ENCODE results near the gene LRRC17.

The LRRC17 gene

GRCh38 chr7:102978284-102978683 is 65.5 kb downstream of the LRRC17 start:
- FAIRE-seq (no peak), DNase-seq (ENCODE audit: insufficient read length, low spot score) (no peak)
- no peak for TF ChIP-seq CTCF (IDR thresholded peaks at IDR 0.05; ENCODE audit: insufficient read depth, missing control alignments)

- no peak for DNase-seq (ENCODE audit: insufficient read length, low spot score)
- TF ChIP-seq CTCF (IDR thresholded peaks at IDR 0.05; ENCODE audit: insufficient read depth, missing control alignments): no peak
- FAIRE-seq: no peak
Observed at GRCh38 chr7:102979670-102980069, 66.9 kb downstream of the LRRC17 start.

- no peak for FAIRE-seq
- DNase-seq (ENCODE audit: insufficient read length, low spot score): no peak
- no peak for TF ChIP-seq CTCF (IDR thresholded peaks at IDR 0.05; ENCODE audit: insufficient read depth, missing control alignments)
Observed at GRCh38 chr7:102981451-102981850, 68.7 kb downstream of the LRRC17 start.

GRCh38 chr7:102982235-102982634 is 69.4 kb downstream of the LRRC17 start:
- no peak for FAIRE-seq

GRCh38 chr7:102983602-102984001 is 70.8 kb downstream of the LRRC17 start:
- no peak for FAIRE-seq
- no peak for TF ChIP-seq CTCF (IDR thresholded peaks at IDR 0.05; ENCODE audit: insufficient read depth, missing control alignments)
- no peak for DNase-seq (ENCODE audit: insufficient read length, low spot score)

More at GRCh38 chr7:102982235-102982634, 69.4 kb downstream of the LRRC17 start:
- no peak for DNase-seq (ENCODE audit: insufficient read length, low spot score)
- no peak for TF ChIP-seq CTCF (IDR thresholded peaks at IDR 0.05; ENCODE audit: insufficient read depth, missing control alignments)

- no peak for FAIRE-seq
- TF ChIP-seq CTCF (IDR thresholded peaks at IDR 0.05; ENCODE audit: insufficient read depth, missing control alignments): no peak
- no peak for DNase-seq (ENCODE audit: insufficient read length, low spot score)
Observed at GRCh38 chr7:102985176-102985783, 72.5 kb downstream of the LRRC17 start.

- no peak for FAIRE-seq
- no peak for TF ChIP-seq CTCF (IDR thresholded peaks at IDR 0.05; ENCODE audit: insufficient read depth, missing control alignments)
Observed at GRCh38 chr7:102988088-102988487, 75.3 kb downstream of the LRRC17 start.

More at GRCh38 chr7:102988088-102988487, 75.3 kb downstream of the LRRC17 start:
- DNase-seq (ENCODE audit: insufficient read length, low spot score): no peak
